ENCODE data around the gene GABRB2. TPM values are rescaled to one million over a fixed set of nuclear protein-coding genes. Genes with fewer than 3 reads are reported as not detected.
"Not testable (repeated sequence)": the region's sequence is repeated elsewhere in the genome, so short reads cannot be mapped to it uniquely, and the experiment has no call there.

GABRB2 gene
- total and polyA plus RNA-seq, 9 donors, result 0.21 to 3.9 (median 1.0) TPM

GRCh38 chr5:161547406-161547737, 847 bp upstream of the GABRB2 start:
- H3K4me1 ChIP-seq (ENCODE audit: control insufficient read depth, insufficient read depth, low read length), result peaks cover 21% of the 10 kb centered on the region

GRCh38 chr5:161546095-161546469, 443 bp downstream of the GABRB2 start:
- Histone ChIP-seq H3K36me3 (ENCODE audit: control insufficient read depth, insufficient read depth, low read length) (no peaks in the 10 kb centered on the region), H3K4me1 (ENCODE audit: control insufficient read depth, insufficient read depth, low read length) (peaks cover 21% of the 10 kb centered on the region), H3K9me3 (replicated peaks; ENCODE audit: control insufficient read depth, low read depth, low read length) (no peaks in the 10 kb centered on the region), H3K4me3 (ENCODE audit: low read length) (peak overlapping the region; percentile 42), H3K27me3 (ENCODE audit: control insufficient read depth, insufficient read depth, low read length) (peaks cover 51% of the 10 kb centered on the region), H3K27ac (ENCODE audit: low read length) (no peak overlapping the region)
- no peak for DNase-seq
- WGBS (ENCODE audit: insufficient coverage), result 0% methylated on average over 5 of the region's 8 CpGs

More at GRCh38 chr5:161547406-161547737, 847 bp upstream of the GABRB2 start:
- WGBS (ENCODE audit: insufficient coverage), result 0% methylated on average over 14 of the region's 17 CpGs
- DNase-seq, result peak; percentile 14
- Histone ChIP-seq H3K27me3 (ENCODE audit: control insufficient read depth, insufficient read depth, low read length) (peaks cover 51% of the 10 kb centered on the region), H3K27ac (ENCODE audit: low read length) (no peak overlapping the region), H3K4me3 (ENCODE audit: low read length) (peak overlapping the region; percentile 42), H3K9me3 (replicated peaks; ENCODE audit: control insufficient read depth, low read depth, low read length) (no peaks in the 10 kb centered on the region), H3K36me3 (ENCODE audit: control insufficient read depth, insufficient read depth, low read length) (no peaks in the 10 kb centered on the region)

- peaks cover 51% of the 10 kb centered on the region for H3K27me3 ChIP-seq (ENCODE audit: control insufficient read depth, insufficient read depth, low read length)
These were observed 1.0 kb downstream of the GABRB2 start for GRCh38 chr5:161545344-161546094.

GRCh38 chr5:161544350-161544765, 2.2 kb downstream of the GABRB2 start:
- DNase-seq, result peak; percentile 41
- no peak overlapping the region for H3K4me3 ChIP-seq (ENCODE audit: low read length)
- 0% methylated on average over 4 of the region's 7 CpGs for WGBS (ENCODE audit: insufficient coverage)
- peaks cover 21% of the 10 kb centered on the region for H3K4me1 ChIP-seq (ENCODE audit: control insufficient read depth, insufficient read depth, low read length)
- no peaks in the 10 kb centered on the region for H3K9me3 ChIP-seq (replicated peaks; ENCODE audit: control insufficient read depth, low read depth, low read length)
- H3K27me3 ChIP-seq (ENCODE audit: control insufficient read depth, insufficient read depth, low read length), result peaks cover 49% of the 10 kb centered on the region
- no peak overlapping the region for H3K27ac ChIP-seq (ENCODE audit: low read length)
- H3K36me3 ChIP-seq (ENCODE audit: control insufficient read depth, insufficient read depth, low read length), result no peaks in the 10 kb centered on the region

More at GRCh38 chr5:161545344-161546094, 1.0 kb downstream of the GABRB2 start:
- H3K4me3 ChIP-seq (ENCODE audit: low read length), result peak overlapping the region; percentile 42
- H3K9me3 ChIP-seq (replicated peaks; ENCODE audit: control insufficient read depth, low read depth, low read length), result no peaks in the 10 kb centered on the region
- WGBS (ENCODE audit: insufficient coverage), result 7% methylated on average over 2 of the region's 8 CpGs
- no peak overlapping the region for H3K27ac ChIP-seq (ENCODE audit: low read length)
- DNase-seq, result no peak
- H3K36me3 ChIP-seq (ENCODE audit: control insufficient read depth, insufficient read depth, low read length), result no peaks in the 10 kb centered on the region
- H3K4me1 ChIP-seq (ENCODE audit: control insufficient read depth, insufficient read depth, low read length), result peaks cover 21% of the 10 kb centered on the region

- no peak overlapping the region for H3K4me3 ChIP-seq (ENCODE audit: low read length)
- no peak overlapping the region for H3K27ac ChIP-seq (ENCODE audit: low read length)
- no peaks in the 10 kb centered on the region for H3K27me3 ChIP-seq (ENCODE audit: control insufficient read depth, insufficient read depth, low read length)
- no peaks in the 10 kb centered on the region for H3K9me3 ChIP-seq (replicated peaks; ENCODE audit: control insufficient read depth, low read depth, low read length)
- H3K4me1 ChIP-seq (ENCODE audit: control insufficient read depth, insufficient read depth, low read length), result no peaks in the 10 kb centered on the region
- H3K36me3 ChIP-seq (ENCODE audit: control insufficient read depth, insufficient read depth, low read length), result no peaks in the 10 kb centered on the region
- 25% methylated on average over 1 of the region's 1 CpG for WGBS (ENCODE audit: insufficient coverage)
- peak; percentile 23 for DNase-seq
These were observed 7.5 kb downstream of the GABRB2 start for GRCh38 chr5:161539016-161539415.

GRCh38 chr5:161535762-161536161, 10.8 kb downstream of the GABRB2 start:
- no peak for DNase-seq
- H3K9me3 ChIP-seq (replicated peaks; ENCODE audit: control insufficient read depth, low read depth, low read length), result no peaks in the 10 kb centered on the region
- H3K27ac ChIP-seq (ENCODE audit: low read length), result no peak overlapping the region
- H3K4me3 ChIP-seq (ENCODE audit: low read length), result no peak overlapping the region
- no peaks in the 10 kb centered on the region for H3K27me3 ChIP-seq (ENCODE audit: control insufficient read depth, insufficient read depth, low read length)
- no peaks in the 10 kb centered on the region for H3K36me3 ChIP-seq (ENCODE audit: control insufficient read depth, insufficient read depth, low read length)
- no peaks in the 10 kb centered on the region for H3K4me1 ChIP-seq (ENCODE audit: control insufficient read depth, insufficient read depth, low read length)
- WGBS (ENCODE audit: insufficient coverage), result 70% methylated on average over 1 of the region's 2 CpGs

GRCh38 chr5:161530700-161531099, 15.8 kb downstream of the GABRB2 start:
- Histone ChIP-seq H3K27ac (ENCODE audit: low read length) (no peak overlapping the region), H3K4me3 (ENCODE audit: low read length) (no peak overlapping the region), H3K27me3 (ENCODE audit: control insufficient read depth, insufficient read depth, low read length) (no peaks in the 10 kb centered on the region), H3K9me3 (replicated peaks; ENCODE audit: control insufficient read depth, low read depth, low read length) (no peaks in the 10 kb centered on the region), H3K36me3 (ENCODE audit: control insufficient read depth, insufficient read depth, low read length) (no peaks in the 10 kb centered on the region), H3K4me1 (ENCODE audit: control insufficient read depth, insufficient read depth, low read length) (no peaks in the 10 kb centered on the region)
- DNase-seq, result no peak
- WGBS (ENCODE audit: insufficient coverage), result no CpG with 5 or more reads among the region's 2 CpGs

GRCh38 chr5:161513942-161514341, 32.6 kb downstream of the GABRB2 start:
- H3K27ac ChIP-seq (ENCODE audit: low read length), result no peak overlapping the region
- peak; percentile 95 for DNase-seq
- H3K27me3 ChIP-seq (ENCODE audit: control insufficient read depth, insufficient read depth, low read length), result no peaks in the 10 kb centered on the region
- no peak overlapping the region for H3K4me3 ChIP-seq (ENCODE audit: low read length)
- no CpG with 5 or more reads among the region's 1 CpG for WGBS (ENCODE audit: insufficient coverage)
- no peaks in the 10 kb centered on the region for H3K4me1 ChIP-seq (ENCODE audit: control insufficient read depth, insufficient read depth, low read length)
- H3K36me3 ChIP-seq (ENCODE audit: control insufficient read depth, insufficient read depth, low read length), result no peaks in the 10 kb centered on the region
- no peaks in the 10 kb centered on the region for H3K9me3 ChIP-seq (replicated peaks; ENCODE audit: control insufficient read depth, low read depth, low read length)

- Histone ChIP-seq H3K36me3 (ENCODE audit: control insufficient read depth, insufficient read depth, low read length) (no peaks in the 10 kb centered on the region), H3K9me3 (replicated peaks; ENCODE audit: control insufficient read depth, low read depth, low read length) (no peaks in the 10 kb centered on the region), H3K27ac (ENCODE audit: low read length) (no peak overlapping the region), H3K4me1 (ENCODE audit: control insufficient read depth, insufficient read depth, low read length) (no peaks in the 10 kb centered on the region), H3K27me3 (ENCODE audit: control insufficient read depth, insufficient read depth, low read length) (no peaks in the 10 kb centered on the region), H3K4me3 (ENCODE audit: low read length) (no peak overlapping the region)
- WGBS (ENCODE audit: insufficient coverage), result no CpG with 5 or more reads among the region's 2 CpGs
- DNase-seq, result no peak
These were observed 38.9 kb downstream of the GABRB2 start for GRCh38 chr5:161507591-161507990.

GRCh38 chr5:161505160-161505559, 41.4 kb downstream of the GABRB2 start:
- no CpG with 5 or more reads among the region's 10 CpGs for WGBS (ENCODE audit: insufficient coverage)
- H3K4me1 ChIP-seq (ENCODE audit: control insufficient read depth, insufficient read depth, low read length); H3K27ac ChIP-seq (ENCODE audit: low read length); H3K4me3 ChIP-seq (ENCODE audit: low read length); H3K27me3 ChIP-seq (ENCODE audit: control insufficient read depth, insufficient read depth, low read length); H3K9me3 ChIP-seq (replicated peaks; ENCODE audit: control insufficient read depth, low read depth, low read length); DNase-seq; H3K36me3 ChIP-seq (ENCODE audit: control insufficient read depth, insufficient read depth, low read length): not testable (repeated sequence)

- DNase-seq, result no peak
- H3K9me3 ChIP-seq (replicated peaks; ENCODE audit: control insufficient read depth, low read depth, low read length), result peaks cover 10% of the 10 kb centered on the region
- no peaks in the 10 kb centered on the region for H3K36me3 ChIP-seq (ENCODE audit: control insufficient read depth, insufficient read depth, low read length)
- WGBS (ENCODE audit: insufficient coverage), result 63% methylated on average over 1 of the region's 1 CpG
- H3K4me3 ChIP-seq (ENCODE audit: low read length), result no peak overlapping the region
- no peaks in the 10 kb centered on the region for H3K4me1 ChIP-seq (ENCODE audit: control insufficient read depth, insufficient read depth, low read length)
- no peak overlapping the region for H3K27ac ChIP-seq (ENCODE audit: low read length)
- H3K27me3 ChIP-seq (ENCODE audit: control insufficient read depth, insufficient read depth, low read length), result no peaks in the 10 kb centered on the region
These were observed 48.0 kb downstream of the GABRB2 start for GRCh38 chr5:161498531-161498930.

Data from muscle of leg (tissue), 11 donors.